ENCODE measurements around the gene NUP210L.

GRCh38 chr1:154178911-154179811 lies 24.3 kb upstream of the NUP210L start:
- TF ChIP-seq, protein P1, sequence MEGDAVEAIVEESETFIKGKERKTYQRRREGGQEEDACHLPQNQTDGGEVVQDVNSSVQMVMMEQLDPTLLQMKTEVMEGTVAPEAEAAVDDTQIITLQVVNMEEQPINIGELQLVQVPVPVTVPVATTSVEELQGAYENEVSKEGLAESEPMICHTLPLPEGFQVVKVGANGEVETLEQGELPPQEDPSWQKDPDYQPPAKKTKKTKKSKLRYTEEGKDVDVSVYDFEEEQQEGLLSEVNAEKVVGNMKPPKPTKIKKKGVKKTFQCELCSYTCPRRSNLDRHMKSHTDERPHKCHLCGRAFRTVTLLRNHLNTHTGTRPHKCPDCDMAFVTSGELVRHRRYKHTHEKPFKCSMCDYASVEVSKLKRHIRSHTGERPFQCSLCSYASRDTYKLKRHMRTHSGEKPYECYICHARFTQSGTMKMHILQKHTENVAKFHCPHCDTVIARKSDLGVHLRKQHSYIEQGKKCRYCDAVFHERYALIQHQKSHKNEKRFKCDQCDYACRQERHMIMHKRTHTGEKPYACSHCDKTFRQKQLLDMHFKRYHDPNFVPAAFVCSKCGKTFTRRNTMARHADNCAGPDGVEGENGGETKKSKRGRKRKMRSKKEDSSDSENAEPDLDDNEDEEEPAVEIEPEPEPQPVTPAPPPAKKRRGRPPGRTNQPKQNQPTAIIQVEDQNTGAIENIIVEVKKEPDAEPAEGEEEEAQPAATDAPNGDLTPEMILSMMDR (conservative IDR thresholded peaks at IDR 0.05) = no peak
- no peak for TF ChIP-seq EZH2 (IDR thresholded peaks at IDR 0.05; ENCODE audit: low read depth)
